Muscle layer of colon (tissue), 2 donors: ENCODE results near the gene NBPF1.
"Not testable (repeated sequence)": the region's sequence is repeated elsewhere in the genome, so short reads cannot be mapped to it uniquely, and the experiment has no call there.

Source experiments
- H3K27ac ChIP-seq: one replicate; pipeline ENCODE4 v1.7.0; 2013; ENCODE audit warnings: low read depth, mild to moderate bottlenecking, low read length, moderate library complexity
- H3K27me3 ChIP-seq, 2 donors: one replicate each; pipeline ENCODE4 v1.7.0; 2013; ENCODE audit warnings: low read length in 2 of 2, mild to moderate bottlenecking in 2 of 2; ENCODE audit not compliant: insufficient read depth in 2 of 2, control insufficient read depth in 1 of 2
- H3K36me3 ChIP-seq: one replicate; pipeline ENCODE4 v1.7.0; 2013; ENCODE audit warnings: mild to moderate bottlenecking, low read length; ENCODE audit not compliant: insufficient read depth
- H3K4me1 ChIP-seq: one replicate; pipeline ENCODE4 v1.7.0; 2013; ENCODE audit warnings: mild to moderate bottlenecking, low read length; ENCODE audit not compliant: insufficient read depth
- H3K4me3 ChIP-seq, 2 donors: one replicate each; pipeline ENCODE4 v1.7.0; 2013; ENCODE audit warnings: low read length in 2 of 2, low read depth in 1 of 2, mild to moderate bottlenecking in 1 of 2, moderate library complexity in 1 of 2
- H3K9ac ChIP-seq: one replicate; pipeline ENCODE4 v1.7.0; 2013; ENCODE audit warnings: low read length
- H3K9me3 ChIP-seq: one replicate; pipeline ENCODE4 v1.7.0; 2013; ENCODE audit warnings: mild to moderate bottlenecking, low read length
- donor health status: abdominal sarcoma.
- donor health status: Adenocarcinoma of cecum.

NBPF1 gene

GRCh38 chr1:16588081-16588480 lies 25.3 kb downstream of the NBPF1 start:
- H3K9ac ChIP-seq, H3K27me3 ChIP-seq, H3K4me3 ChIP-seq, H3K27ac ChIP-seq, H3K4me1 ChIP-seq, H3K9me3 ChIP-seq, H3K36me3 ChIP-seq: not testable (repeated sequence)

DNA sequence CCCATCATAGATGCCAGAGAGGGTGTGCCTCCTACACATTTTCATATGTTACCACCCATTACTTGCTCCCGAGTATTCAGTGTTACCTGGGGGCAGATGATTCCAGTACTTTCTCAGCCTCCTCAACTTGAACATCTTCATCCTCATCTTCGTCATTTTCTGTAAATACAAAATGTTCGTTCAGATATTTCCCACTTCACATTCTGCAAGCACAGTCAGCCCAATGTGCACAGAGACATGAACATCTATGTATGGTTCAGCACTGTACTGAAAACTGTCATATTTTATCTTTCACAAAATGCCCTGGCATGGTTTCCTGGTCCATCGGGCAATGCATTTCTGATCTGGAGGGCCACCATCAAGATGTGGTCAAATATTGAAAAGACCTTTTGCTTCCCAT lies 25.7 kb downstream of the NBPF1 start:
- H3K9ac ChIP-seq, H3K27me3 ChIP-seq, H3K4me3 ChIP-seq, H3K9me3 ChIP-seq, H3K27ac ChIP-seq, H3K36me3 ChIP-seq, H3K4me1 ChIP-seq: not testable (repeated sequence)

DNA sequence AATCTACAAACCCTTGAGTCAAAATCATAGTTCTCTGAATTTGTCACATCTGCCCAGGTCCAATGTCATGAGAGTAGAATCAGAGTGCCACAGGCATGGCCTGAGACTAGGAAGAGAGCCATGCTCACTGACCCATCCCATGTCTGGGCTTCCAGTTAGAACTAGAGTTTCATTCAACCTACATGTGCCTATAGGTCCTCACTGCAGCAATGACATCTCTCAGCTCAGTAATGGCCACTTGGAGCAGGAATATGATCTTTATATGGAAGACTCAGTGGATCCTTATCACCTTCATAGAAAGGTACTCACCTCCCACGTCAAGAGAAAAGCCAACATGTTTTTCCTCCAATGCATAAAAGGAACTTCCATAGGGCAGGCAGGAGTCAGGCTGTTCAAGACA lies 48.0 kb downstream of the NBPF1 start:
- H3K4me3 ChIP-seq, H3K36me3 ChIP-seq, H3K27ac ChIP-seq, H3K4me1 ChIP-seq, H3K27me3 ChIP-seq, H3K9me3 ChIP-seq, H3K9ac ChIP-seq: not testable (repeated sequence)

DNA sequence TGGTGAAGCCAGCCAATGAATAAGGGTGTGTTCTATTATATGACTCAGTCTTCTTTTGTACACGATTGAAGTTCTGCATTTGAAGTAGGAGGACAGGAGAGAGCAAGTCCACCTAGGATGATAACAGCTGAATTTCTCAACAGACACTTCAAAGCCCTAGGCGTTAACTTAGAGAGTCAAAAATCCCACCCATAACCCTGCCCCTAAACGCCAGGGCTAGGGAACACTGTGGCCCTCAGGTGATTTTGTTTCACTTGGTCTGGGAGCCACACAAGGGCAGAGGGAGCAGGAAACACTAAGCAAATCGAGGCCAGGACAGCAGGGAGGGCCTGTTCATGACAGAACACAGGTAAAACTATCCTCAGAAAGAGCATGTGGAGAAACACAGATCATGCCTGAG lies 52.3 kb downstream of the NBPF1 start:
- not testable (repeated sequence) for H3K9me3 ChIP-seq, H3K4me3 ChIP-seq, H3K4me1 ChIP-seq, H3K9ac ChIP-seq, H3K27ac ChIP-seq, H3K36me3 ChIP-seq, H3K27me3 ChIP-seq

GRCh38 chr1:16560498-16560897 lies 52.9 kb downstream of the NBPF1 start:
- not testable (repeated sequence) for H3K4me3 ChIP-seq, H3K27me3 ChIP-seq, H3K4me1 ChIP-seq, H3K9ac ChIP-seq, H3K36me3 ChIP-seq, H3K27ac ChIP-seq, H3K9me3 ChIP-seq

DNA sequence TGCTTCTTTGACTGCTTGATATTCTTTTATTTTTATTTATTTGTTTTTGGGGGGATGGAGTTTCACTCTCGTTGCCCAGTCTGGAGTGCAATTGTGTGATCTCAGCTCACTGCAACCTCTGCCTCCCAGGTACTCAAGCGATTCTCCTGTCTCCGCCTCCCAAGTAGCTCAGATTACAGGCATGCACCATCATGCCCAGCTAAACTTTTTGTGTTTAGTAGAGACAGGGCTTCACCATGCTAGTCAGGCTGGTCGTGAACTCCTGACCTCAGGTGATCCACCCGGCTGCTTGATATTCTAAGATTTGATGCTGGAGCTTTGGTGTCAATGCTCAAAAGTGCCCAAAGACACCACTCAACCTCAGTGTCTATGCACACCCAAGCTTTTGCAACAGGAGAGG lies 53.7 kb downstream of the NBPF1 start:
- H3K36me3 ChIP-seq, H3K4me1 ChIP-seq, H3K27me3 ChIP-seq, H3K9me3 ChIP-seq, H3K27ac ChIP-seq, H3K4me3 ChIP-seq, H3K9ac ChIP-seq: not testable (repeated sequence)

GRCh38 chr1:16557034-16557433 lies 56.3 kb downstream of the NBPF1 start:
- not testable (repeated sequence) for H3K27ac ChIP-seq, H3K9ac ChIP-seq, H3K9me3 ChIP-seq, H3K4me3 ChIP-seq, H3K4me1 ChIP-seq, H3K27me3 ChIP-seq, H3K36me3 ChIP-seq

DNA sequence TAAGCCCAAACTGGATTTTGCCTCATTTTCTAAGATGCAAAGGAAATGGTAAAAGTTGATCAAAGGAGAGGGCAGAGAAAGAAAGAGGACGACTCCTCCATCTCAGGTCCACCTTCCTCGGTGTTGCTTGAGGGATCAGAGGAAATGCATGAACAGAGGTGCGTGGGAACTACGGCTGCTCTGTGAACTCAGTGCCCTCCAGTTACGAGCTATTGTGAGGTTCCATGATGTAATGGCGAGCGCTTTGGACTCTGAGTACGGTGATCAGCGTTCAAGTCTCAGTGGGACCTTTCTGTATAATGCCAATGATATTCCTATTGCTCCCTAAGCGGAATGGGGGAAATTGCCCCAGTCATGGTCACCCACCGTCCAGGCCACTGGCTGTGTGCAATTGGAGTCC lies 60.1 kb downstream of the NBPF1 start:
- H3K27me3 ChIP-seq, H3K36me3 ChIP-seq, H3K9me3 ChIP-seq, H3K27ac ChIP-seq, H3K9ac ChIP-seq, H3K4me3 ChIP-seq, H3K4me1 ChIP-seq: not testable (repeated sequence)

DNA sequence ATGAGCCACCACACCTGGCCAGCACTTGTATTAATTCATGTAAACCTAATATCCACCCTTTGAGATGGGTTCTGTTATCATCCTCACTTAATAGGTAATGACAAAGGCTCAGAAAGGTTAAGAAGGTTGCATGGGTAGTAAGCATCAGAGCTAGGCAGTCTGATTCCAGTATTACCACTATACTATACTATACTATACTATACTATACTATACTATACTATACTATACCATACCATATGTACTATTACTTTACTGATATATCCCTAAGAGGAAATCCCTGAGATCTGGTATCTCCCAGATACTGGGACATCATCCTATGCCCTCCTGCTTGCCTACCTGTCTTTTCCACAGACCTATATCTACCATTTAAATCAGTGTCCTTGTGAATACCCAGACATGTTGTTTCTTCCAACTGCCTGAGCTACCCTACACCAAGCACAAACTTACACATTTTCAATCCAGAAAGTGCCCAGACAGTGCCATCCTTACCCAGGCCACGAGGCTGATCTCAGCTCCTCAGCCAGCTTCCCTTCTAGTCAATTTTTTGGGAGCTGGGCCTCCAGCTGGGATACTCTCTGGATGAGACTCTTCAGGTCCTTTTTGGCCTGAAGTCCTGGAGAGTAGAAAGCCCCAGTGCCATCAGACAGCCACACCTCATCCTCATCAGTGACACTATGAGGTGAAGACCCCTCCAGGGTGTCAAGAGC lies 63.0 kb downstream of the NBPF1 start:
- H3K27ac ChIP-seq, H3K9me3 ChIP-seq, H3K27me3 ChIP-seq, H3K9ac ChIP-seq, H3K36me3 ChIP-seq, H3K4me1 ChIP-seq, H3K4me3 ChIP-seq: not testable (repeated sequence)

GRCh38 chr1:16549545-16549944 lies 63.8 kb downstream of the NBPF1 start:
- H3K4me1 ChIP-seq, H3K27me3 ChIP-seq, H3K9ac ChIP-seq, H3K9me3 ChIP-seq, H3K4me3 ChIP-seq, H3K36me3 ChIP-seq, H3K27ac ChIP-seq: not testable (repeated sequence)

DNA sequence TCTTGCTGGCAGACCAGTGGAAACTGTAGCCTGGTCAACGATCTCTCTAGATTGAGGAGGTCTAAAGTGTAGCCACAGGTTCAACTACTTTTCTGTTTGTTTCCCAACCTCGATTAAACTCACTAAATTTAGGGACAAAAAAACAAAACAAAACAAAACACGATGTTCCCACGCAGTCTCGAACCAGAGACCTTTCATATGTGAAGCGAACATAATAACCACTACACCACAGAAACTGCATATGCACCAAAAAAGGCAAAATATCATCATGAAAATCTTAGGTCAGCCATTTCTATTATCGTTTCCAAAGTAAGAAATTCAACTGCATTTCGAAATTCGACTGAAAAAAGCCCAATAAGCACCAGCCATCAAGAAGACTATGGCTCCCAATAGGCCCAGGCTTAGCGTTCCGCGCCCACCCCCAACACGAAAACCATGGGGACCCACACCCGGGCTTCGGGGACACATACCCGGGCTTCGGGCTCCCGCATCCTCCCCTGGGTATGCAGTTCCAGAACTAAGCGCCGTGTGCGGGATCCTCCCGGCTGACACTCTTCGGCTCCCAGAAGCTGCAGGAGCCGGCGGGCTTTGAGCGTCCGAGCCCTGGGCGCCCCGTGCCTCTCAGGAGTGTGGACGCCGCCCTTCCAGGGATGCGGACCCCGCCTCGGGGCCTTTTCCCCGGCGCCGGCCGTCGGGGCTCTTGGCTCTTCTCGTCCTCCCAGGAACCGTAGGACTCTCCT lies 65.7 kb downstream of the NBPF1 start:
- H3K27ac ChIP-seq, H3K9ac ChIP-seq, H3K4me3 ChIP-seq, H3K27me3 ChIP-seq, H3K4me1 ChIP-seq, H3K36me3 ChIP-seq, H3K9me3 ChIP-seq: not testable (repeated sequence)

DNA sequence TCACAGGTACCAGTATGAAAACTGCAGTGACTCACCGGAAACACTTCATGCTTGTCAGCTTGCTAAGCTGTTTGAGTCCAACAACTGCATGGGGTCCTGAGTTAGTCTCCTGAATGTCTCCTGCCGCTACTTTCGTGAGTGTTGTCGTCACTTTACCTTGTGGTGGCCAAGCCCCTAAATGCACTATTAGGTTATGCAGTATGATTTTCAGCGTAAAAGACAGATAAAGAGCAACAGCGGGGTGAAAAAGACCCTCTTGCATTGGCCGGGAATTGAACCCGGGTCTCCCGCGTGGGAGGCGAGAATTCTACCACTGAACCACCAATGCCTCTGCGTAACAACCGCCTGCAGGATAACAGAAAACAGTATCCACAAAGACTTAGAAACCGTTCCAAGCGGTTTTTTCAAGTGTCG lies 67.7 kb downstream of the NBPF1 start:
- not testable (repeated sequence) for H3K9ac ChIP-seq, H3K4me3 ChIP-seq, H3K27me3 ChIP-seq

More for the DNA sequence above, 67.7 kb downstream of the NBPF1 start:
- not testable (repeated sequence) for H3K27ac ChIP-seq, H3K4me1 ChIP-seq, H3K9me3 ChIP-seq, H3K36me3 ChIP-seq
